ENCODE data around the gene VPS4B.

The VPS4B gene

GRCh38 chr18:63346031-63346430 is 76.2 kb downstream of the VPS4B start:
- in situ Hi-C loops (cut with MboI; ENCODE audit: low sequenced_read_pairs), result loop anchor here (10.0 kb wide), 1 partner anchor 89 kb away; no protein-coding TSS in a partner anchor
- Histone ChIP-seq H3K9me3 (no peaks in the 10 kb centered on the region), H3K4me3 (no peak overlapping the region), H3K36me3 (replicated peaks) (peaks cover 61% of the 10 kb centered on the region), H3K27me3 (ENCODE audit: low read depth) (no peaks in the 10 kb centered on the region), H3K4me1 (peaks cover 1% of the 10 kb centered on the region; the same call in 1 of the 2 replicates)
- no peak for DNase-seq (ENCODE audit: low spot score in 2 of 2)

- H3K4me1 ChIP-seq, result peaks cover 9% of the 10 kb centered on the region
- H3K36me3 ChIP-seq (replicated peaks), result peaks cover 59% of the 10 kb centered on the region
- H3K4me3 ChIP-seq, result no peak overlapping the region
- no peak for DNase-seq (ENCODE audit: low spot score in 2 of 2)
- no peaks in the 10 kb centered on the region for H3K9me3 ChIP-seq
- no peaks in the 10 kb centered on the region for H3K27me3 ChIP-seq (ENCODE audit: low read depth)
- in situ Hi-C loops (cut with MboI; ENCODE audit: low sequenced_read_pairs), result loop anchor here (10.0 kb wide), 1 partner anchor 90 kb away; no protein-coding TSS in a partner anchor
Observed at GRCh38 chr18:63344918-63345317, 77.4 kb downstream of the VPS4B start.

- Histone ChIP-seq H3K4me3 (no peak overlapping the region), H3K9me3 (no peaks in the 10 kb centered on the region), H3K27me3 (ENCODE audit: low read depth) (no peaks in the 10 kb centered on the region), H3K36me3 (replicated peaks) (peaks cover 54% of the 10 kb centered on the region), H3K4me1 (peaks cover 9% of the 10 kb centered on the region)
- in situ Hi-C loops (cut with MboI; ENCODE audit: low sequenced_read_pairs), result loop anchor here (10.0 kb wide), 1 partner anchor 91 kb away; no protein-coding TSS in a partner anchor
- no peak for DNase-seq (ENCODE audit: low spot score in 2 of 2)
Observed at GRCh38 chr18:63344263-63344662, 78.0 kb downstream of the VPS4B start.

- Histone ChIP-seq H3K4me1 (peaks cover 9% of the 10 kb centered on the region), H3K27me3 (ENCODE audit: low read depth) (no peaks in the 10 kb centered on the region), H3K9me3 (no peaks in the 10 kb centered on the region), H3K36me3 (replicated peaks) (peaks cover 54% of the 10 kb centered on the region), H3K4me3 (no peak overlapping the region)
- in situ Hi-C loops (cut with MboI; ENCODE audit: low sequenced_read_pairs), result loop anchor here (10.0 kb wide), 1 partner anchor 93 kb away; no protein-coding TSS in a partner anchor
- peak; percentile 58 to 73 for DNase-seq (ENCODE audit: low spot score in 2 of 2)
Observed at GRCh38 chr18:63342206-63342605, 80.1 kb downstream of the VPS4B start.

GRCh38 chr18:63339920-63340484 is 82.3 kb downstream of the VPS4B start:
- Histone ChIP-seq H3K27me3 (ENCODE audit: low read depth) (no peaks in the 10 kb centered on the region), H3K4me3 (no peak overlapping the region), H3K36me3 (replicated peaks) (peaks cover 46% of the 10 kb centered on the region), H3K9me3 (no peaks in the 10 kb centered on the region), H3K4me1 (peaks cover 9% of the 10 kb centered on the region)
- DNase-seq (ENCODE audit: low spot score in 2 of 2), result peak; percentile 43 to 71
- in situ Hi-C loops (cut with MboI; ENCODE audit: low sequenced_read_pairs), result loop anchor here (10.0 kb wide), 1 partner anchor 95 kb away; no protein-coding TSS in a partner anchor
